GM15510 (cell line): ENCODE results near the gene KLHL22.

ENCODE experiments used
- POLR2A ChIP-seq: IDR thresholded peaks from 3 replicates; pipeline ENCODE4 v1.6.1; 2011; ENCODE audit warnings: borderline replicate concordance; ENCODE audit not compliant: insufficient read length; ENCODE audit errors: extremely low read depth

Gene KLHL22

DNA sequence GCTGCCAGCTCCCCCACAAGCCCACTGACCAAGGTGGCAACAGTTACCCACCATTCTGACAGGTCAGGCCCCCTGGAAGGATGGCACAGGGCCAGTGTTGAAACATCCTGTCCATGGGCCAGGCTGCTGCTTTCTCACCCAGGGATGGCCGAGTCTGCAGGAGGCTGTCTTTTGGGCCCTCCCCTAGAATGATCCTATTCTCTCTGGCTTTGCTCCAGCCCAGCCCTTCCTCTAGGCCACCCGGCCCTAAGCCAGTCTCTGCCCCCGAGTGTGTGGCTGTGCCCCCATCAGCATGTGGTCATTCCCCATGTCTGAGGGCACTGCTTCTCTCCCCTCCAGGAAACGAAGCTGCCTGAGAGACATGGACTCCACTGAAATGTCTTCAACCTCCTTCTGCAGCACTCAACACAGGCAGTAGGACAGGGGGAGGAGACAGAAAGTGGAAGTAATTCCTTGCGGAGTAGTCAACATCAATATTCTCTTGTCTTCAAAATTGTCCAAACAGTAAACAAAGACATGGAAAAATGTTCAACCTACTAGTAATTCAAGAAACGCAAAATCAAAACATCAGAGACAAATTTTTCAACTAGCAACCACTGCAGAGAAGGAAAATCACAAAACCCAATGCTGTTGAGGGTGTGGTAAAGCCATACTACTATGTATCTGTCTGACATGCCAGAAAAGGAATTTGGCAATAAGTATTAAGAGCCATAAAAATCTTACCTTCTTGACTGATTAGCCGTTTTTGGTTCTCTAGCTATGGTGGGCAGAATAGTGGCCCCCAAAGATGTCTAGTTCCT, 52.9 kb downstream of the KLHL22 start:
- no peak for TF ChIP-seq POLR2A

GRCh38 chr22:20441631-20442484, 53.7 kb downstream of the KLHL22 start:
- TF ChIP-seq POLR2A = no peak

- no peak for TF ChIP-seq POLR2A
Measured at GRCh38 chr22:20440637-20441591, 54.7 kb downstream of the KLHL22 start.

DNA sequence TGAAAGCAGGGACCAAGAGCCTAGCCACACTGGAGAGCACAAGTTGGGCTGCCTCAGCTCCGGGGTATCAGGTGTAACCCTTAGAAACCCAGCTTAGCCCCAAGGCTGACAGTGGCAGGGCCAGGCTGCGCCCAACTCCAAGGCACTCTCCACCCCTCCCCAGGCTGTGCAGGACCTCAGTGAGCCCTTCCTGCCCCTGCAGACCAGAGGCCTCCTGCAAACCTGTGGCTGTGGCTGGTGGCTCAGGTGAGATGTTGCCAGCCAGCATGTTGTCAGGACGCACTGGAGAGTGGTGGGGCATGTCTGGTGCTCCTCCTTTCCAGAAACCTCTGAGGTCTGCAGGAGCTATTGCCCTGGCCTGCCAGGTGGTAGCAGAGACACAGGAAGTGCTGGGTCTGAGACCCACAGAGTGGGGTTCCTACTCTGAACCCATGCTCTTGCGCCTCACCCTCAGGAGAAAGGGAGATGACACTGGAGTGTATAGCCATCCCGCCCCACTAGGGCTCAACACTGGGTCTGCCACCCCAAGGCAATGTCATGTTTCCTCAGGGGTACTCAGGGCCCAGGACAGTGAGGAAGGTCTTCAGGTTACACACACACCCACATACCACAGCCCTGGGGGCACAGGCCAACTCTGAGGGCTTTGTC, 55.5 kb downstream of the KLHL22 start:
- no peak for TF ChIP-seq POLR2A

DNA sequence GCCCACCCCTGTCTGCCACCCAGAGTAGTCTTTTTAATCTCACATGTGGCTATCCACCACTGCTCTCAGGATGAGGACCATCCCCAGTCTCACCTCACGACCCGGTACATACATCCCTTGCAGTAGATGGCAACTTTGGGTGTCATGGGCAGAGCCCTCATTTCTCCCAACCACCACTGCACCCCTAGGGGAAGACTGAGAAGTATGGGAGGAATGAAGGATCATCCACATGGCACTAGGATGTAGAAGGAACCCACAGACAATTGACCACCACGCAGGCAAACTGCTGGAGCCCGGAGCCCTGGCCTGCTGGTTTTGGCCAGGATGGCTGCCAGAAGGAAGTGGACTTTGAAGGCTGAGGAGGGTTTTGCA, 56.1 kb downstream of the KLHL22 start:
- no peak for TF ChIP-seq POLR2A

DNA sequence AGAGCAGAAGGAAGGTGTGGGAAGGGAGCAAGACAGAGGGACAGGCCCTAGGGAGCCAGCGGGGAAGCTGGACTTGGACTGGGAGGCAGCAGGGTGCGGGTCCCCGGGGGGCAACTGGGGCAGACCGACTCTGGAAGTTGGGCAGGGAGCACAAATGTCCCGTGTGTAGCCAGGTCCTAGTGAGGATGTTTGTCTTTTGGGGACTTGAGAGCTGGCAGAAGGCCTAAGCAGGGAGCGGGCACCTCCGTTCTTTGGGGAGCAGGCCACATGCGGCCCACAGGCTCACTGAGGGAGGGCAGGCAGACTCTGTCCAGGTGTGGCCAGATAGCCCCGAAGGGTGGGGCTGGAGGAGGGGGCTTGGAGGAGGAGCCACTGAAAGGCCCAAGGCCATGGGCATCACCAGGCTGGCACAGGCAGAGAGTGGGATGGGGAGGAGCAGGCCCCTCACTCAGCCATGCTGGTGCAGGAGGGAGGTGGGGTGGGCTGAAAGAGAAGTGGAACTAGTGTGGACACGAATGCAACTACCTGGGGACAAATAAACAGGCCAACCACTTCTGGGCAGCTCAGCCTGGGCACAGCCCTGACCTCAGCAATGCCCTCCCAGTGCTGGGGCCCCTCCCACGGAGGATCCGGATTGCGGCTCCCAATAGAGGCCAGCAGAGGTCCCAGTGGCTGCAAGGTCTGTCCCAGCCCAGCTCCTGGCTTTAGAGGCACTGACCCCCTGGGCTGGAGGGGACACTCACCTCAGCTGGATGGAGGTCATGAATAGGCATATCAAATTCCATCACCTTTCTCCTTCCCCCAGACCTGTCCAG, 56.7 kb downstream of the KLHL22 start:
- no peak for TF ChIP-seq POLR2A

GRCh38 chr22:20438427-20438677, 57.2 kb downstream of the KLHL22 start:
- no peak for TF ChIP-seq POLR2A

DNA sequence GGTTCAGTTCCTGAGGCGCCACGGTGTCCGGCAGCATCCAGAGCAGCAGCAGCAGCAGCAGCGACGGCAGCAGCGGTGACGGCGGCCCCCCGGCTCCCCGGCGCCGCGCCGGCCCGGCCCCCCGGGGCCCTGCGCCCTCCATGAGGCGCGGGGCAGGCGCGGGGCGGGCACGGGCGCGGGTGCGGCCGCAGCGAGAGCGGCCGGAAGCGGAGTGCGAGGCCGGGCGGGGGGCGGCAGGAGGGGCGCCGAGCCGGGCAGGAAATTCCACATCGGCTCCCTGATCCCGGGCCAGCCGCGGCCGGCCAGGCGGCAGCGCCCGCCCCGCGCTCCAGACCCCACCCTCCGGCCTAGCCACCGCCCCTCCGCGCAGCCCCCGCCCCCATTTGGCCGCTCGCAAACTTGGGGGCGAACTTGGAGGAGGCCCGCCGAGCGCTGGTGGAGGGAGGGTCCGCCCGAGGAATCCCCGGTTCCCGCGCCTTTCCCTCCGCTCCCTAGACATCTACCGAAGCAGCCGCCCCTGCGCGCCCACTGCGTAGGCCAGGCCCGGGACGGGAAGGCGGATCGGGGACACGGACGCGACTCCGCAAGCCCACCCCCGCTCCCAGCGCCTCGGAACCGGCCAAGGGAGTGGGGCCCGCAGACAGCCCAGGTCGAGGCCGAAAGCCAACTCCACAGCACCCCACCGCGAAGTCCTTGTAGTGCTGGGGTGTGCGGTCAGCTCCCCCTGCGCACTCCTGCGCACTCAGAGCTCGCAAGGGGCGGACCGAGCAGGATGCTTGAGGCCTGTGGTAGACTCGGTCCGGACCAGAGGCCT, 57.8 kb downstream of the KLHL22 start, which contains the start of gene SCARF2:
TSS of gene SCARF2 (minus strand) at position 213 of the 814 bp plus-strand sequence. CDS start at position 142, 71 bp downstream.
- no peak for TF ChIP-seq POLR2A

GRCh38 chr22:20436768-20437612, 58.6 kb downstream of the KLHL22 start:
- TF ChIP-seq POLR2A = no peak

DNA sequence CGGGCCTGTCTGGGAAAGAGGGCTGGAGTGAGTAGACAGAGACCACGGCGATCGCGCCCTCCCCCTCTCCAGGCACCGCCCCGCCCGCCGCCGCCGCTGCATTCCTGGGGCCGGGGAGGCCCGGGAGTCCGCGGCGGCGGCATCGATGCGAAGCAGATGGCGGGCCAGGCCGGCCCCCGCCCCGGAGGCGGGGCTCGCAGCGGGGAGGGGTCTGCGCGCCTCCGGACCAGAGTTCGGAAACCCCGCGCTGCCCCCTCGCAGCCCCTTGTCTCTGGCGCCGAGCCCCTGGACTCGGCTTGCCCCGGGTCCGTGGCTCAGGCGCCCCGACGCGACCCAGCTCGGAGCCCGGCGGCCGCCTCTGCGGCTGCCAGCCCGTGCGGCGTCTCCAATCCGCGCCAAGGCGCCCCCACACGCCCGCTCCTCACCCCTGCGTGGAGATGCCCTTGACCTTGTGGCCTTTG, 59.3 kb downstream of the KLHL22 start:
- no peak for TF ChIP-seq POLR2A

DNA sequence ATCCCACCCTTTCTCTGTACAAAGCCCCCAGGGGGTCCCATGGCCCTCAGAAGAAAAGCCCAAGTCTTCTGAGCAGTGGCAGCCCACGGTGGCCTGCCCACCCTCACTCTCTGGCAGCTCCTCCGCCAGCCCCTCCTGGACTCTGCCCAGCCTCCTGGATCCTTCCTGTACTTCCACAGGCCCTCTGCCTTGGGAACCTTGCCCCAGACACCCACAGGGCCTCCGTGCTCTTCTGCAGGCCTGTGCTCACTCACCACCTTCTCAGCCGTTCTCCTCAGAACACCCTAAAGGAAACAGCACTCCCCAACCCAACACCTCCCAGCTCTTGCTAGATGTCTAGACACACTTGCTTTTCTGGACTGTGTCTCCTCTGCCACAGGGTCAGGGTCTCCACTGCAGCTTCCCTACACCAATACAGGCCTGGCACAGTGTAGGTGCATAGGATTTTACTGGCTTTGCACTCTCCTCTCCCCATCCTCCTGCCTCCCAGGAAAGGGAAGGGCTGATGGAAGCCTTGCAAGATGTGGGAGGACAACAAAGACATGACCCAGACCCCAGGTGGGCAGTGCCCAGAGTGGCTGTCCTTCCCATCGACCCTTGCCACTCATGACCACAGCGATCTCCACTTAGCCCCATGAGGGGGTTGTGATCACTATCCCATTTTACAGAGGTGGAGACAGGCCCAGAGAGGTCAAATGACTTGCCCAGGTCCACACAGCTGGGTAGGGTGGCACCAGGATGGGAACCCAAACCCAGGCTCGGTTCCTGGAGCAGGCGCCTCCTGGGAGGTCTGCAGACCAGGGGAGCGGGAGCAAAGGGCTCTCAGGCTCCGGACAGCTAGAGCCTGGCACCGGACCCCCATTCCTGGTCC, 59.9 kb downstream of the KLHL22 start:
- no peak for TF ChIP-seq POLR2A
